Chondrocyte (in vitro differentiated cells): Measurements from ENCODE around the gene VAV2. TPM values are rescaled to one million over a fixed set of nuclear protein-coding genes. Genes with fewer than 3 reads are reported as not detected.

Experiments
- DNase-seq: peaks from one replicate; pipeline ENCODE4 v3.0.0; 2021; ENCODE audit warnings: mixed read lengths, low spot score
- H3K27ac Mint-ChIP-seq: one replicate; pipeline ENCODE4 v1.8.0; 2021; ENCODE audit warnings: mild to moderate bottlenecking, moderate library complexity, mixed read lengths; ENCODE audit not compliant: unreplicated experiment
- H3K27me3 Mint-ChIP-seq: 2 replicates; pipeline ENCODE4 v1.8.0; 2021; ENCODE audit warnings: low read depth, mixed read lengths
- H3K36me3 Mint-ChIP-seq: 2 replicates; pipeline ENCODE4 v1.8.0; 2021; ENCODE audit warnings: low read depth, mixed read lengths
- H3K4me1 Mint-ChIP-seq: 2 replicates; pipeline ENCODE4 v1.8.0; 2021; ENCODE audit warnings: low read depth, mild to moderate bottlenecking, mixed read lengths
- H3K4me3 Mint-ChIP-seq: one replicate; pipeline ENCODE4 v1.8.0; 2021; ENCODE audit warnings: mild to moderate bottlenecking, moderate library complexity, mixed read lengths; ENCODE audit not compliant: unreplicated experiment
- H3K9me3 Mint-ChIP-seq: 2 replicates; pipeline ENCODE4 v1.8.0; 2021; ENCODE audit warnings: low read depth, mixed read lengths
- CTCF ChIP-seq: fragments of 200-600 bp; sonication (generic); IDR thresholded peaks from 2 replicates; pipeline ENCODE4 v1.5.0; 2021; ENCODE audit warnings: antibody characterized with exemption, mild to moderate bottlenecking, moderate library complexity
- total RNA-seq: library from RNA; stranded (reverse); gene quantifications from 3 replicates; pipeline ENCODE4 v1.2.1, GENCODE V29; 2021

The VAV2 gene
- total RNA-seq, 1 donor from 2014 or later: 17.7 TPM

DNA sequence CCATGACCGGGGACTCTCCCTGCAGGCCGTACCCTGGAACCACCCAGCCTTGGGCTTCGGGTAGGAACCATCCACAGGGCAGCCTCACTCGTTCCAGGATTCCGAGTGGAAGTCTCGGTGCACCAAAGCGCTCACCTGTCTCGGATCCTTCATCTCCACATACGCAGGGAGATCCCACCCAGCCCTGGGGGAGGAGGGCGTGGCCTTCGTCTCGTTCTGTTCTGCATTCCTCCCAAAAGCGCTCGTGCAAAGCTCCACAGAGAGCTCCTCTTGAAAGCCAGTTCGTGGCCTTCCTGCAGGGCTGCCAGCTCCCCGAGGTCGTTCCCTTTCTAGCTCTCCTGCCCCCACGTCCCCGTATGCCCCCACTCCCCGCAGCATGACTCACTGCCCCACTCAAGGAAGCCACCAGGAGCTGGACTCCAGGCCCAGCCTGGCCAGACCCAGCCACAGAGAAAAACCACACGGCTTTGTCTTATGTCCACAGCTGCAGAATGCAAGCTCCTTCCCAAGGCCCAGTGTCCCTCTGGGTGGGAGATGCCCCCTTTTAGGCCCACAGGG, 189.0 kb downstream of the VAV2 start:
- DNase-seq: no peak
- Mint-ChIP-seq H3K4me1 (peaks cover 11% of the 10 kb centered on the region), H3K4me3 (no peak overlapping the region), H3K27me3 (no peaks in the 10 kb centered on the region), H3K9me3 (no peaks in the 10 kb centered on the region), H3K36me3 (peaks cover 3% of the 10 kb centered on the region), H3K27ac (no peak overlapping the region)
- TF ChIP-seq CTCF: no peak

DNA sequence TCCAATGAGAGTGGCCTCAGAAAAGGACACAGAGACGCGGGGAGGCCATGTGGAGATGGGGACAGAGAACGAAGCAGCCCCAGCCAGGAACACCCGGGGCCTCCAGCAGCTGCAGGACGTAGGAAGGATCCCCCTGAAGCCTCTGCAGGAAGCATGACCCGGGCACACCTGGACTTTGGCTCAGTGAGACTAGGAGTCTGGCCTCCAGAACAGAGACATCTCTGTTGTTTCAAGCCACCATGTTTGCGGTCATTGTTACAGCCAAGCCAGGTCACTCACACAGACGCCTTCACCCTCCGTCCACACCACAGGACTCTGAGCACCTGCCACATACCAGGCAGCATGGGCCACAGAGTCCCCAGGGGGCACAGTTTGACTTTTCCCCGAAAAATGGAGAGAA, 190.4 kb downstream of the VAV2 start:
- no peak overlapping the region for H3K4me3 Mint-ChIP-seq

DNA sequence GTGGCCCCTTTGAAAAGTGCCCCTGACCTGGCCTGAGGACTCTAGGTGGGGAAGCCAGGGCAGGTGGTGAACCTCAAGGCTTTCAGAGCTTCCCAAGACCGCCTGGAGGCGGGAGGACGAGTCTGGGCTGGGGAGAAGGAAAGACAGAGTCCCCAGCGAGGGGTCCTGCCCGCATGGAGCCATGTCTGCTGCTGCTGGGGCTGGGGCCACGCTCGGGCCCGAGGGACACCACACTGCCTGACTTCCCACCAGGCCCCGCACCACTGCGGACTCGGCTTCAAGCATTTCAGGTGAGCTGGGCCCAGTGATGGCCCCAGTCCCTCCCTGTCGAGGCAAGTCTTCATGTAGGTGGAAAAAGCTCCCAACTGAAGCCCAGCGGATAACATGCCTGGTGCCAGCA, 191.9 kb downstream of the VAV2 start:
- Mint-ChIP-seq H3K36me3 (peaks cover 6% of the 10 kb centered on the region), H3K27ac (no peak overlapping the region), H3K4me3 (no peak overlapping the region), H3K4me1 (peaks cover 11% of the 10 kb centered on the region), H3K27me3 (no peaks in the 10 kb centered on the region), H3K9me3 (no peaks in the 10 kb centered on the region)
- no peak for TF ChIP-seq CTCF
- no peak for DNase-seq

More for the DNA sequence above, 190.4 kb downstream of the VAV2 start:
- no peak overlapping the region for H3K27ac Mint-ChIP-seq
- no peaks in the 10 kb centered on the region for H3K9me3 Mint-ChIP-seq
- H3K27me3 Mint-ChIP-seq: no peaks in the 10 kb centered on the region
- no peak for DNase-seq
- no peak for TF ChIP-seq CTCF
- H3K36me3 Mint-ChIP-seq: peaks cover 3% of the 10 kb centered on the region
- peaks cover 11% of the 10 kb centered on the region for H3K4me1 Mint-ChIP-seq

DNA sequence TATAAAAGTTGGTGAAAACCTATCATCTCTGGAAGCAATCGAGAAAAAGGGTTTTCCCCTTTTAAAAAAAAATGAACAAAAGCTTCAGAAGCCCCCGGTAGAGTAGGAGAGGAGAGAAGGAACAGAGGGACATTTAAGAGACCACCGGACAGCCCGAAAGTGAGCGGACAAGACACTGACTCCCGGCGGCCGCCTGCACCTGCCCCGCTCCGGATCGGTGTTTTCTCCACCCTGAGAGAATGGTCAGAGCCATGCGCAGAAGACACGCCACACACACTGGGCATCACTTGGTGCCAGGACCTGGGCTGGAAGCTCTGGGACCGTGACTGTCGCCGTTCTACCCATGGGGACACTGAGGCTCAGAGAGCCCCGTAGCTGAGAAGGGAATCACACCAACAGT, 192.4 kb downstream of the VAV2 start:
- Mint-ChIP-seq H3K4me3 (no peak overlapping the region), H3K27me3 (no peaks in the 10 kb centered on the region), H3K9me3 (no peaks in the 10 kb centered on the region), H3K4me1 (peaks cover 11% of the 10 kb centered on the region), H3K27ac (peak overlapping the region; percentile 41), H3K36me3 (peaks cover 9% of the 10 kb centered on the region)
- DNase-seq: no peak
- TF ChIP-seq CTCF: no peak

- Mint-ChIP-seq H3K27ac (no peak overlapping the region), H3K4me3 (no peak overlapping the region), H3K27me3 (no peaks in the 10 kb centered on the region), H3K36me3 (peaks cover 10% of the 10 kb centered on the region), H3K9me3 (no peaks in the 10 kb centered on the region), H3K4me1 (peaks cover 11% of the 10 kb centered on the region)
- DNase-seq: no peak
- TF ChIP-seq CTCF: no peak
Measured at GRCh38 chr9:133799106-133799505, 193.0 kb downstream of the VAV2 start.
